HL-60/S4 treated with phorbol 12-myristate 13-acetate at 8.2 ng/mL for 4 days and 3 days (cell line): Measurements from ENCODE around the gene RPS18.

Experiments used
- in situ Hi-C: fragments of 300-500 bp; cut with MboI; formaldehyde crosslinking; loops from 2 replicates; pipeline ENCODE4 v1.15.0; 2022; ENCODE audit warnings: low sequenced_read_pairs

Gene RPS18

DNA sequence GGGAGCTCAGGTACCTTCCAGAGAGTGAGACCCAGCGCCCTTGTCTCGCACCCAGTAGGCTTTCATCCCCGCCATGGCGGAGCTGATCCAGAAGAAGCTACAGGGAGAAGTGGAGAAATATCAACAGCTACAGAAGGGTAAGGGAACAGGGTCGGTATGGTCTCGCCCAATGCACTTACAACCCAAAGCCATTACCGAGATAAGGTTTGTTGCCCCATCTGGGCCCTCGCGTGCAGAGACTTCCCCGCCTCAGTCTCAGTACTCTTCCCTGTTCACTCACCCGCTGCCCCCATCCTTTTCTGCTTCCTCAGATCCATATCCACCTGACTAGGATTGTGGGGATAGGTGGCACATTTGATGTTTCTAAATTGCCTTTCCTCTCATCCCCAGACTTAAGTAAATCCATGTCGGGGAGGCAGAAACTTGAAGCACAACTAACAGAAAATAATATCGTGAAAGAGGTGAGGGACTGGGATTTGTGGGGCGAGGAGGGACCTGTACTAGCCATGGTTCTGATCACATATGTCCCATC lies 18.0 kb downstream of the RPS18 start:
- in situ Hi-C loops, result no loop called here

DNA sequence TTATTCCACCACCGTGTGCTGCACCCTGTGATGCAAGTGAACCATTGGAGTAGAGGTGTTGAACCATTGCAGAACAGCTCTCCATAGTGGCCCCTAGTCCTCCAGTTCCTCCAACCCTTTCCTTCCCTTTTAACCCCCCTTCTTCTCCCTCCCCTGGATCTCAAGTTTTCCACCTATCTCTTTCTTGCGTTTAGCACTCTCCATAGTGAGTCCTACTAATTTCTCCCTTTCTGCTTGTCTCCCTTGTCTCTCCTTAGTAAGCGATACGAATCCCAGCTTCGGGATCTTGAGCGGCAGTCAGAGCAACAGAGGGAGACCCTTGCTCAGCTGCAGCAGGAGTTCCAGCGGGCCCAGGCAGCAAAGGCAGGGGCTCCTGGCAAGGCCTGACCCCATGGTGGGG lies 18.6 kb downstream of the RPS18 start:
- in situ Hi-C loops, result no loop called here

- in situ Hi-C loops, result no loop called here
Measured at GRCh38 chr6:33292996-33293682, 21.3 kb downstream of the RPS18 start.

- in situ Hi-C loops, result no loop called here
Measured at GRCh38 chr6:33294086-33294823, 22.4 kb downstream of the RPS18 start.

DNA sequence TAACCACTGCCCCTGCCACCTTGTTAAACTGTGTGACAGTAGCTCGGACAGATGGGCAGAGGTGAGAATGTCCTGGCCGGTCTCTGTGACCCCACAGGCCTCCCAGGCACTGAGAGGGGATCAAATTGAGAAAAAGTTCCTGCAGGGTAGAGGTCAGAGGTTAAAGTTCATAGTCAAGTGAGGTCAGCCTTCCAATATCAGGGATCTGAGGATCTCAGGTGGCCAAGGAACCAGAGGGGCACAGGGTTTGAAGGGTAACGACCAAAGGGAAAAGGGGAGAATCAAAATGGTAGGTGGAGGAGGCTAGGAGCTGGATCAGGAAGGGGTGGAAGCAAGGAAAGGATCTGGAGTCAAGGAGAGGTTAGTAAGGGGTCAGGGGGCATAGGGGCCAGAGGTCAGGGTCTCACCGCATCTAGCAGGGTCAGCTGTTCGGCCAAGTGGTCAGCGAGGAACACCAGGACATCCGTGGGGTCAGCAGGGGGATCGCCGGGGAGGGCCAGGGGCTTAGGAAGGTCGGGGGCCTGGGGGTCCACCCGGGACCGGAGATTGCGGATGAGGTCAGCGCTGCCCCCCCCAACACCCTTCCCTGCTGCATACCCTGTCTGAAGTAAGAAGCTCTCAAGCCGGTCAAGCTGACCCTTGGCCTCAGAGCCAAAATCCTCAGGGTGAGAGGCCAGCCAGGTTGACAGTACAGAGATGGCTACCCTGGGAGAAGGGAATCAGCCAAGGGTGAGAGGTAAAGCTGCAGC lies 23.9 kb downstream of the RPS18 start:
- in situ Hi-C loops, result no loop called here

GRCh38 chr6:33296797-33297405 lies 25.0 kb downstream of the RPS18 start:
- in situ Hi-C loops, result no loop called here

DNA sequence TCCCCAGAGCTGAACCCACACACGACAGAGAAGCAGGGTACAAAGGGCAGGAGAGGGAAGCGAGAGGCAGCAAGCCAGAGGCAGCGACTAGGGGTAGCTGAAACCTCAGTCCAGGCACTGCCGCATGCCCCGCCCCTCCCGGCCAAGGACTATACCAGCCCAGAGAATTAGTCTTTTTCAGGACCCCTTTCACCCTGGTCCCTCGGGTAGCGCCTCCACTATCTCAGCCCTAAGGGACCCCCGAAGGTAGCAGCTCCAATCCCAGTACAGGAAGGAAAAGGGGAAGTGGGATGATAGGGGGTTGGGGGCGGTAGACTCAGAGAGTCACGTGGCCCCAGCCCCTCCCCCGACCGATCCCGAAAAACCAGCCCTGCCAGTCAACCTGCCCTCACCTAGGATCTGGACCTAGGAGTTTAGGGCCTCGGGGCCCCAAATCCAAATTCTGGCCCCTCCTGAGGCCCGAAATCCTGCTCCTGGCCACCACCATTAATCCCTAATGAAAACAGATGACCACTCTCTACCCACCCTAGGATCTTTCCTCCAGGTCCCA lies 25.6 kb downstream of the RPS18 start:
- in situ Hi-C loops, result no loop called here

DNA sequence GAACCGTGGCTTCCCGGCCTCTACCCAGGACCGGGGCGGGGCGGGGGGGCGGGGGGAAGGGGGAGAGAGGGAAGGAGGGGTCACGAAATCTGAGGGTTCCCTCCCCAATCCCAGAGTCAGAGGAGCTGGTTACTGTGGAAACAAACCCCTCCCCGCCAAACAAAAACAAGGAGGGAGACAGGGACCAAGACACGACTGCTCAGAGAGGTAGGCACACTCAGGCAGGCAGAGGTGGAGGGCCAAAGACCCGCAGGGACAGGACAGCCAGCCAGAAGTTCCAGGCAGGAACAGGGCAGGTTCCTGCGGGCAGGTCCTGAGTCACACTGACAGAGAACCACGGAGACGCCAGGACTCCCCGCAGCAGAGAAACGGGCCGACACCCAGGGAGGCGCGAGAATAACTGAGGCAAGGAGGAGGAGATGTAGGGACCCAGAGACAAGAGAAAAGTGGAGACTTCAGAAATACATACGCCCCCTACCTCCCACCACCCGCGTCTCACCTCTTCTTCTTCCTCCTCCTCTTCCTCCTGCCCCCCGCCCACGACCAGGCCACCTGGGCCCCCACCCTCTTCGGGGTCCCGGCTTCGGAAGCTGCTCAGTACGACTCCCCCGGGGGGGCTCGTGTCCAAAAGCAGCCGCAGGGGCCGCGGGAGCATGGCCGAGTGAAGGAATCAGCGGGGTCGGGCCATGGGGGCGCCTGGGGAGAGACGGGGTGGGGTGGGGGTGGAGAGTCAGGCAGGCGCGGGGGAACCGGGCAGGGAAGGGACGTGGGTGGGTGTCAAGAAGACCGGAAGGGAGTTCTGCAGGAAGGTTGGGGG lies 26.3 kb downstream of the RPS18 start:
- in situ Hi-C loops, result no loop called here

- in situ Hi-C loops, result no loop called here
Measured at GRCh38 chr6:33298773-33299236, 26.9 kb downstream of the RPS18 start, which contains the start of gene RGL2. TSS of gene RGL2 (minus strand) at chr6:33298942. CDS start at chr6:33298610, 332 bp downstream.

DNA sequence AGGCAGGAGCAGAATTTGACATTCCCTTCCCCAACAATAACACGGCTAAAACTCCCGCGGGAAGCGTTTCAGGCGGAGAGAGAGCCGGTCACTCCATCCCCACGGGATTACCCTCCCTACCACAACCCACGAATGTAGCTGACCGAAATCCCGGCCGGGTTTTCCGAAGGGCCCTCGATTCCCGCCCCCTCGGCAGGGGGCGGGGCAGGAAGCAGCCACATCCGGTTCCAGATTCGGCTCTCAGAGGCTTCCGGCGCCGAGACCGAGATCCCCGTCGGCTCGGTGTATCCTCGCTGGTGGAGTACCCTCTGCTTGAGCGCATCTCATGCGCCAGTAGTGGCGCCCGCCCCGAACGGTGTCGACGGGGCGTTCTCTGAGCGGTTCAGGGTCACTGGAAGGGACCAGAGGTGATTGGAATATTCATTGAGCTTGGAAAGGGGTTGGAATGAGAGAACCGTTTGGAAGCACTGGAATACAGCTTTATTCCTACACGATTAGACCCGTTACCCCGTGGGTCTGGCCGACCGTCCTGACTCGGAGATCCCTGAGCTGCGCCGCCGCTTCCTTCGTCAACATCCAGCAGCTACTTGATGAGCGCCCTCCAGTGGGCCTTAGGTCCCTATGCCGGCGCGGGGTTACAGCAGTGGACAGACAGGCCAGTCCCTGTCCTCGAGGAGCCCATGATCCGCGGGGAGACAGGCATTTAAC lies 27.5 kb downstream of the RPS18 start:
- in situ Hi-C loops, result no loop called here

- in situ Hi-C loops, result no loop called here
Measured at GRCh38 chr6:33301877-33302276, 30.0 kb downstream of the RPS18 start.

- in situ Hi-C loops, result no loop called here
Measured at GRCh38 chr6:33304216-33304615, 32.3 kb downstream of the RPS18 start.

GRCh38 chr6:33305052-33305451 lies 33.2 kb downstream of the RPS18 start:
- in situ Hi-C loops, result no loop called here

DNA sequence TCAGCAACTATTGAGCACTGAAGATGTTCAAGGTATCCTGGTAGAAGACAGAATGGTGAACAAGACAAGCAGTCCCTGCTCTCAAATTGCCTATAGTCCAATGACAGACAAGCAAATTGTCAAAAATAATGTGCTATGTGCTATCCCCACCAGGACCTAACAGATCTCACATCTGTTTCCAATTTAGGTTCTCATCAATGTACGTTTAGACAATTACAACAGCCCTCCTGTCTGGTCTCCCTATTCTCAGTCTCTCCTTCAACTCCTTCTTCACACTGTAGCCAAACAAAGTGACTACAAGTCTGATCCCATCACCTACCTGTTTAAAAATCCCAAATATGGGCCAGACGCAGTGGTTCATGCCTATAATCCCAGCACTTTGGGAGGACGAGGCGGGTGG lies 34.5 kb downstream of the RPS18 start:
- in situ Hi-C loops, result no loop called here

DNA sequence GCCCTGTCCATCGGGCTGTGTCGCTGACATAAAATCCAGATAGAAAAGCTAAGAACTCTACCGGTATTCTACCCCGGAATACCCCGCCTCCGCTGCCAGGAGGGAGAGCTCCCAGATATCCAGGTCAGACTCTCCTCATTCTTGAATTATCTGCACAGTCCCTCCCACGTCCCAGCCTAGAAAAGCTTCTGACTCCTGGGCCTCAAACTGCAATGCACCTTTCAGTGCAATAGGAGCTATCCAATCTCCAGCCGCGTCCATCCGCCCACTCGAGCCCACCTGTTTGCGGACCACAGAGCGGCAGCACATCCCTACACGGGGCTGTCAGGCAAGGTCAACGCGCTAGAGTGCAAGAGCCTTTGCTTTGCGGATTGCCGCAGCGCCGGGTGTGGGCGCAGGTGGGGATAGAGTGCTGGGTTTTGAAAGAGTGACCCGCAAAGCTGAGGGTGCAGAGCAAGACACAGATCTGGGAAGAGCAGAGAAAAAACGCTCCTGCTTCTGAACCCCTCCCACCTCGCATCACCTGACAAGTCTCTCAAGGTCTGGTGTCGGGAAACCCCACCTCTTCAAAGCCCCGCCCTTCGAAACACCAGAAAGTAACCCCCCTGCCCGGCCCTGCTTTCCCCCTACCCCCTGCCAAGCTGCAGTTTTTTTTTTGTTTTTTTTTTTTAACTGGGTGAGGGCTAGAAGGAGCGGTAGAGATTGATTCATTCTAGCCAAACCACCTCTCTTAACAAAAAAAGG lies 40.7 kb downstream of the RPS18 start:
- in situ Hi-C loops, result no loop called here

GRCh38 chr6:33313105-33313708 lies 41.3 kb downstream of the RPS18 start:
- in situ Hi-C loops, result no loop called here

DNA sequence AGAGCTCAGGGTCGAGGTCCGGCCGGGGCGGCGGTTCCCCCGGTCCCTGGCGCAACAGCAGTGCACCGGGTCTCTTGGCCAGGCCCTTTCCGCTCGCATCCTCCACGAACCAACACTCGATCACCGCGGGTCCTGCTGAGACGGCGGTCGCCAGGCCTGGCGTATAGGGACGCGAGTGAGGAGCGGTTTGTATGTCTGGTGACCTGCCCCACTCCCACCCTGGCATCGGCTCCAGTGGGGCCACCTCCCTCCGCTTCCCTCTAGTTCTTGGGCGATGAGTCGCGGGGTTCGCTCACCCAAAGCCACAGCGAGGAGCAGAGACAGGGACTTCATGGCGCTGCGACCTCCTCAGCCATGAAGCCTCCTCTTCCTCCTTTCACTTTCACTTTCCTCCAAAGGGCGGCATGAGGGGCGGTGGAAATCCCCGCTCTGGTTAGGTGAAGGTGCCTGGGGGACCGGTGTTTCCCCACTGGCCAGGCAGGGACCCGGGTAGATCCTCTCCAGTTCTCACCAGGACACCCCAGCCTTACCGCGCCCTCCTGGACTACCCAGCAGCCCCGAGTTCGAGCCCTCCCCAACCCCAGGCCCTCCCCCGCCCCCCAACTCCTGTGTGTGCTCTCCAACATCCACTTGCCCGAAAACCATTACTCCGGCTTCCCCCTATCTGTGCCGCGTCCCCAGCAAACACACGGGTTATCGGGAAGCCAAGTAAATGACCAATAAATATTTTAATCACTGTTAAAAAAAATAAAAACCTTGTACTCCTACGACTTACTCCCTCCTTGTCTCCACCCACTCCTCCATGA lies 42.0 kb downstream of the RPS18 start, which contains the start of gene TAPBP:
Gene TAPBP (minus strand): TSS at position 370 of the 806 bp plus-strand sequence. CDS start 37 bp downstream, at position 333.
- in situ Hi-C loops, result no loop called here
